ENCODE results near the gene TMEM208.

TMEM208 gene

GRCh38 chr16:67226804-67227566 lies at the start of gene TMEM208:
TMEM208 (plus strand) TSS chr16:67227130; CDS start chr16:67227219, 89 bp downstream.
- in situ Hi-C loops (cut with MboI; ENCODE audit: low pct_unique_long_range_greater_than_20kb, low sequenced_read_pairs, unreplicated experiment), result no loop called here
- TF ChIP-seq CTCF (IDR thresholded peaks at IDR 0.05; ENCODE audit: extremely low read depth, insufficient read depth, missing control alignments), result peak; percentile 31
- peak; percentile 98 for DNase-seq (ENCODE audit: low spot score)

GRCh38 chr16:67177743-67178699 lies 48.9 kb upstream of the TMEM208 start:
- DNase-seq (ENCODE audit: low spot score), result no peak
- in situ Hi-C loops (cut with MboI; ENCODE audit: low pct_unique_long_range_greater_than_20kb, low sequenced_read_pairs, unreplicated experiment), result no loop called here
- no peak for TF ChIP-seq CTCF (IDR thresholded peaks at IDR 0.05; ENCODE audit: extremely low read depth, insufficient read depth, missing control alignments)

- DNase-seq (ENCODE audit: low spot score), result no peak
- TF ChIP-seq CTCF (IDR thresholded peaks at IDR 0.05; ENCODE audit: extremely low read depth, insufficient read depth, missing control alignments), result no peak
- in situ Hi-C loops (cut with MboI; ENCODE audit: low pct_unique_long_range_greater_than_20kb, low sequenced_read_pairs, unreplicated experiment), result no loop called here
These were observed 47.4 kb upstream of the TMEM208 start for GRCh38 chr16:67179421-67180080.

- no peak for TF ChIP-seq CTCF (IDR thresholded peaks at IDR 0.05; ENCODE audit: extremely low read depth, insufficient read depth, missing control alignments)
- DNase-seq (ENCODE audit: low spot score), result no peak
- in situ Hi-C loops (cut with MboI; ENCODE audit: low pct_unique_long_range_greater_than_20kb, low sequenced_read_pairs, unreplicated experiment), result no loop called here
These were observed 46.8 kb upstream of the TMEM208 start for GRCh38 chr16:67180166-67180565.

- in situ Hi-C loops (cut with MboI; ENCODE audit: low pct_unique_long_range_greater_than_20kb, low sequenced_read_pairs, unreplicated experiment), result no loop called here
- DNase-seq (ENCODE audit: low spot score), result no peak
- TF ChIP-seq CTCF (IDR thresholded peaks at IDR 0.05; ENCODE audit: extremely low read depth, insufficient read depth, missing control alignments), result no peak
These were observed 45.6 kb upstream of the TMEM208 start for GRCh38 chr16:67181346-67181745.

GRCh38 chr16:67182288-67182687 lies 44.6 kb upstream of the TMEM208 start:
- in situ Hi-C loops (cut with MboI; ENCODE audit: low pct_unique_long_range_greater_than_20kb, low sequenced_read_pairs, unreplicated experiment), result no loop called here
- DNase-seq (ENCODE audit: low spot score), result no peak
- no peak for TF ChIP-seq CTCF (IDR thresholded peaks at IDR 0.05; ENCODE audit: extremely low read depth, insufficient read depth, missing control alignments)
